Measurements from ENCODE around the gene ACCS. TPM values are rescaled to one million over a fixed set of nuclear protein-coding genes. Genes with fewer than 3 reads are reported as not detected.

Gene ACCS
- polyA plus RNA-seq, 1 experiment: 7.0 TPM

DNA sequence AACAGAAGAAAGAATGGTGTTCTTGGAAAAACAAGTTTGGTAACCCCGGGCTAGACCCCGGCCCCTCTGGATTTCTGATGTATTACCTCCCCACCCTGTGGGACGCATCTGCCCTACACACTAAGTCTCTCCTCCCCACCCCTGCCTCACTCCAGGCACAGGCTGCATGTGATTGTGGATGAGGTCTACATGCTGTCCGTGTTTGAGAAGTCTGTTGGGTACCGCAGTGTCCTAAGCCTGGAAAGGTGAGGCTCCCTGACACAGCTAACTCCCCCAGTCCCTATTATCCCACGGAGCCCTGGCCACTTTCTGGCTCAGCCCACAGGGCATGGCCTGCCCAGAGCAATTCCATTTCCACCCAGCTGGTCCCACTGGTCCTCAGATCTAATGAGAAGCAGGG lies 13.3 kb downstream of the ACCS start:
- H3K27me3 ChIP-seq (ENCODE audit: control insufficient read depth, insufficient read depth, low read length): no peaks in the 10 kb centered on the region
- TF ChIP-seq, protein P1, sequence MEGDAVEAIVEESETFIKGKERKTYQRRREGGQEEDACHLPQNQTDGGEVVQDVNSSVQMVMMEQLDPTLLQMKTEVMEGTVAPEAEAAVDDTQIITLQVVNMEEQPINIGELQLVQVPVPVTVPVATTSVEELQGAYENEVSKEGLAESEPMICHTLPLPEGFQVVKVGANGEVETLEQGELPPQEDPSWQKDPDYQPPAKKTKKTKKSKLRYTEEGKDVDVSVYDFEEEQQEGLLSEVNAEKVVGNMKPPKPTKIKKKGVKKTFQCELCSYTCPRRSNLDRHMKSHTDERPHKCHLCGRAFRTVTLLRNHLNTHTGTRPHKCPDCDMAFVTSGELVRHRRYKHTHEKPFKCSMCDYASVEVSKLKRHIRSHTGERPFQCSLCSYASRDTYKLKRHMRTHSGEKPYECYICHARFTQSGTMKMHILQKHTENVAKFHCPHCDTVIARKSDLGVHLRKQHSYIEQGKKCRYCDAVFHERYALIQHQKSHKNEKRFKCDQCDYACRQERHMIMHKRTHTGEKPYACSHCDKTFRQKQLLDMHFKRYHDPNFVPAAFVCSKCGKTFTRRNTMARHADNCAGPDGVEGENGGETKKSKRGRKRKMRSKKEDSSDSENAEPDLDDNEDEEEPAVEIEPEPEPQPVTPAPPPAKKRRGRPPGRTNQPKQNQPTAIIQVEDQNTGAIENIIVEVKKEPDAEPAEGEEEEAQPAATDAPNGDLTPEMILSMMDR (IDR thresholded peaks at IDR 0.05; ENCODE audit: low read depth, low read length): no peak
- DNase-seq (ENCODE audit: low read depth, low spot score): no peak
- H3K4me3 ChIP-seq (ENCODE audit: low read depth, low read length): no peak overlapping the region
- POLR2A ChIA-PET: no interaction called here
- CTCF ChIA-PET: interaction anchor here (1.6 kb wide), 1 partner anchor 16 kb away, joined by 5 read pairs; the partner anchor contains the start of gene EXT2
- H3K27ac ChIP-seq (ENCODE audit: low read depth, low read length): no peak overlapping the region
- H3K9me3 ChIP-seq (ENCODE audit: control insufficient read depth, insufficient read depth, low read length): no peaks in the 10 kb centered on the region; the same call in 1 of the 2 replicates

DNA sequence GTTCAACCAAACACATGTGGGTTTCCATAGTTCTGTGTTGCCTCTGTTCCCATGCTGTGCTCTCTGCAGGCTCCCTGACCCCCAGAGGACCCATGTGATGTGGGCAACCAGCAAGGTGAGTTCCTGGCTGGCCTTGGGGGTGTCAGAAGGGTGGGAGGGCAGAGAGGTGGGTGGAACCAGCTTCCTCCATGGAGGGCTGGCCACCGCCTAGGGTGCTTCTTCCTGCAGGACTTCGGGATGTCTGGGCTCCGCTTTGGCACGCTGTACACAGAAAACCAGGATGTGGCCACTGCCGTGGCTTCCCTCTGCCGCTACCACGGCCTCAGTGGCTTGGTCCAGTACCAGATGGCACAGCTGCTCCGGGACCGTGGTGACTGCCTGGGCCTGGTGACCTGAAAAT lies 14.9 kb downstream of the ACCS start:
- no peaks in the 10 kb centered on the region; the same call in none of the 2 replicates for H3K9me3 ChIP-seq (ENCODE audit: control insufficient read depth, insufficient read depth, low read length)
- DNase-seq (ENCODE audit: low read depth, low spot score): no peak
- H3K4me3 ChIP-seq (ENCODE audit: low read depth, low read length): no peak overlapping the region
- TF ChIP-seq, protein P1 (IDR thresholded peaks at IDR 0.05; ENCODE audit: low read depth, low read length): no peak
- POLR2A ChIA-PET: interaction anchor here (0.6 kb wide), 1 partner anchor 723 kb away, joined by 3 read pairs; no protein-coding TSS in a partner anchor
- no peaks in the 10 kb centered on the region for H3K27me3 ChIP-seq (ENCODE audit: control insufficient read depth, insufficient read depth, low read length)
- CTCF ChIA-PET: interaction anchor here (0.9 to 7.2 kb wide), 3 partner anchors 10 to 191 kb away, joined by 3 to 67 read pairs (median 4); partner anchors contain the start of gene EXT2
- no peak overlapping the region for H3K27ac ChIP-seq (ENCODE audit: low read depth, low read length)

DNA sequence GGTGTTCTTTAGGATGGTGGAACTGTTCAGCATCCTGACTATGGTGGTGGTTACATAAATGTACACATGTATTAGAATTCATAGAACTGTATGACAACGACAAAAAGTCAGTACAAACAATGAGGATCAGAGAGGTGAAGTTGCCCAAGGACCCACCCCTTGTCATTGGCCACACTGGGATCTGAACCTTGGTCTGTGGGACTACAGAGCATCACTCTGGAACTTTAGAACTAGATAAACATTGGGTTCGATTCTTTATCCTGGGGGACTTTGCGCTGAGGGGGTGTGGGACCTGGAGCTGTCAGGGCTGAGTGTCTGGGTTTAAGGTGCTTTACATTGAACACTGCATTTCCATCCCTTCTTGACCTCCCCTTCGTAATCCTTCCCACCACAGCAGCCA lies 16.6 kb downstream of the ACCS start:
- DNase-seq (ENCODE audit: low read depth, low spot score): no peak
- ChIA-PET POLR2A (no interaction called here), CTCF (interaction anchor here (1.8 to 7.2 kb wide), 2 partner anchors 8 to 12 kb away, joined by 4 to 67 read pairs; partner anchors contain the start of gene EXT2)
- Histone ChIP-seq H3K27me3 (ENCODE audit: control insufficient read depth, insufficient read depth, low read length) (peaks cover 2% of the 10 kb centered on the region), H3K9me3 (ENCODE audit: control insufficient read depth, insufficient read depth, low read length) (no peaks in the 10 kb centered on the region; the same call in none of the 2 replicates), H3K27ac (ENCODE audit: low read depth, low read length) (no peak overlapping the region), H3K4me3 (ENCODE audit: low read depth, low read length) (no peak overlapping the region)
- TF ChIP-seq, protein P1 (IDR thresholded peaks at IDR 0.05; ENCODE audit: low read depth, low read length): no peak

DNA sequence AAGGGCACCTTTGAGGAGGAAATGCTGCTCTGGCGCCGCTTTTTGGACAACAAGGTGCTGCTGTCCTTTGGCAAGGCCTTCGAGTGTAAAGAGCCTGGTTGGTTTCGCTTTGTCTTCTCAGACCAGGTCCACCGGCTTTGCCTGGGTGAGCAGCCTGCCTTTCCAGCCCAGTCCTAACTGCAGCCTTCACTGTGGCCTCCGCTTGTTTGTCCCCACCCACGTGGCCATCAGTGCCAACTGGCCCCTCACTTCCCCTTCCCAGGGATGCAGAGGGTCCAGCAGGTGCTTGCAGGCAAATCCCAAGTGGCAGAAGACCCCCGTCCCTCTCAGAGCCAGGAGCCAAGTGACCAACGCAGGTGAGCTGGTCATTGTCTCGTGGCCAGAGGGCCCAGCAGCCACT lies 17.4 kb downstream of the ACCS start:
- H3K4me3 ChIP-seq (ENCODE audit: low read depth, low read length): no peak overlapping the region
- peaks cover 2% of the 10 kb centered on the region for H3K27me3 ChIP-seq (ENCODE audit: control insufficient read depth, insufficient read depth, low read length)
- CTCF ChIA-PET: interaction anchor here (7.2 kb wide), 1 partner anchor 11 kb away, joined by 67 read pairs; the partner anchor contains the start of gene EXT2
- H3K27ac ChIP-seq (ENCODE audit: low read depth, low read length): no peak overlapping the region
- POLR2A ChIA-PET: no interaction called here
- no peaks in the 10 kb centered on the region; the same call in none of the 2 replicates for H3K9me3 ChIP-seq (ENCODE audit: control insufficient read depth, insufficient read depth, low read length)
- no peak for DNase-seq (ENCODE audit: low read depth, low spot score)
- TF ChIP-seq, protein P1 (IDR thresholded peaks at IDR 0.05; ENCODE audit: low read depth, low read length): no peak

DNA sequence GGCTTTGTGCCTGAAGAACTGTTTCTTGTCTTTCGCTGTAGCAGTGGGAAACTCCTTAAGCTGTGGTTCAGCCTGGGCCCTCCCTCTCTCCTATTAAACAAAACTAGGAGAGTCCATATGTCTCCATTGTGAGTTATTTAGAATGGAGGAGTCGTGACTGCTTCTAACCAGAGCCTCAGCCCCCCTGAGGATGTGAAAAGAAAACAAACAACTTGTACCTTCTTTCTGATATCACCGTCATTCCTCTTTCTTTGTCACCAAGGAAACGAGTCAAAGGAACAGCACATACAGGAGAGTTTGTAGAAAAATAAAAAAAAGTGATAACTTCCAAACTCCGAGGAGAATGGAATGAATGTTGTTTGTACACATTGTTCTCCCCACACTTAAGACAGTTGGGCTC lies 17.8 kb downstream of the ACCS start:
- Histone ChIP-seq H3K9me3 (ENCODE audit: control insufficient read depth, insufficient read depth, low read length) (no peaks in the 10 kb centered on the region; the same call in none of the 2 replicates), H3K4me3 (ENCODE audit: low read depth, low read length) (no peak overlapping the region), H3K27me3 (ENCODE audit: control insufficient read depth, insufficient read depth, low read length) (peaks cover 2% of the 10 kb centered on the region), H3K27ac (ENCODE audit: low read depth, low read length) (no peak overlapping the region)
- CTCF ChIA-PET: interaction anchor here (1.3 to 7.2 kb wide), 2 partner anchors 11 to 18 kb away, joined by 3 to 67 read pairs; partner anchors contain the start of genes ACCS and EXT2
- TF ChIP-seq, protein P1 (IDR thresholded peaks at IDR 0.05; ENCODE audit: low read depth, low read length): no peak
- POLR2A ChIA-PET: no interaction called here
- no peak for DNase-seq (ENCODE audit: low read depth, low spot score)

Data from AG04450 (cell line).